Measurements from ENCODE around the gene RNF11. TPM values are rescaled to one million over a fixed set of nuclear protein-coding genes. Genes with fewer than 3 reads are reported as not detected.

Gene RNF11
- total RNA-seq, 2 experiments from 2014 or later, result 21.5 to 22.6 TPM

GRCh38 chr1:51316113-51316845 is 80.2 kb downstream of the RNF11 start:
- CTCF ChIA-PET, result no interaction called here
- H3K27ac Mint-ChIP-seq, result no peak overlapping the region
- no peaks in the 10 kb centered on the region for H3K27me3 Mint-ChIP-seq
- H3K4me3 Mint-ChIP-seq, result no peak overlapping the region
- H3K4me1 Mint-ChIP-seq (ENCODE audit: low read depth), result peaks cover 8% of the 10 kb centered on the region
- H3K36me3 Mint-ChIP-seq (ENCODE audit: low read depth), result no peaks in the 10 kb centered on the region
- intact Hi-C loops (cut with micrococcal nuclease), result no loop called here
- ATAC-seq, result no peak
- TF ChIP-seq CTCF (IDR thresholded peaks at IDR 0.05), result no peak
- POLR2A ChIA-PET, result no interaction called here
- no peak for DNase-seq
- H3K9me3 Mint-ChIP-seq, result no peaks in the 10 kb centered on the region

GRCh38 chr1:51316846-51317120 is 80.7 kb downstream of the RNF11 start:
- DNase-seq, result no peak
- H3K4me1 Mint-ChIP-seq (ENCODE audit: low read depth), result peaks cover 8% of the 10 kb centered on the region
- H3K36me3 Mint-ChIP-seq (ENCODE audit: low read depth), result no peaks in the 10 kb centered on the region
- no peak for ATAC-seq
- intact Hi-C loops (cut with micrococcal nuclease), result no loop called here
- POLR2A ChIA-PET, result no interaction called here
- no peak overlapping the region for H3K27ac Mint-ChIP-seq
- no peaks in the 10 kb centered on the region for H3K9me3 Mint-ChIP-seq
- TF ChIP-seq CTCF (IDR thresholded peaks at IDR 0.05), result no peak
- no peaks in the 10 kb centered on the region for H3K27me3 Mint-ChIP-seq
- H3K4me3 Mint-ChIP-seq, result no peak overlapping the region
- CTCF ChIA-PET, result no interaction called here

GRCh38 chr1:51317798-51318197 is 81.7 kb downstream of the RNF11 start:
- no peaks in the 10 kb centered on the region for H3K9me3 Mint-ChIP-seq
- intact Hi-C loops (cut with micrococcal nuclease), result no loop called here

GRCh38 chr1:51320967-51321923 is 85.2 kb downstream of the RNF11 start:
- intact Hi-C loops (cut with micrococcal nuclease), result no loop called here
- no peaks in the 10 kb centered on the region for H3K4me1 Mint-ChIP-seq (ENCODE audit: low read depth)
- TF ChIP-seq CTCF (IDR thresholded peaks at IDR 0.05), result no peak

More at GRCh38 chr1:51317798-51318197, 81.7 kb downstream of the RNF11 start:
- CTCF ChIA-PET, result no interaction called here
- Mint-ChIP-seq H3K27me3 (no peaks in the 10 kb centered on the region), H3K36me3 (ENCODE audit: low read depth) (no peaks in the 10 kb centered on the region), H3K4me3 (no peak overlapping the region), H3K4me1 (ENCODE audit: low read depth) (peaks cover 8% of the 10 kb centered on the region), H3K27ac (no peak overlapping the region)
- TF ChIP-seq CTCF (IDR thresholded peaks at IDR 0.05), result no peak
- POLR2A ChIA-PET, result no interaction called here
- DNase-seq, result no peak
- no peak for ATAC-seq

GRCh38 chr1:51321924-51322280 is 85.8 kb downstream of the RNF11 start:
- H3K27ac Mint-ChIP-seq, result no peak overlapping the region
- H3K27me3 Mint-ChIP-seq, result peaks cover 1% of the 10 kb centered on the region
- no peaks in the 10 kb centered on the region for H3K4me1 Mint-ChIP-seq (ENCODE audit: low read depth)
- no peaks in the 10 kb centered on the region for H3K36me3 Mint-ChIP-seq (ENCODE audit: low read depth)
- CTCF ChIA-PET, result interaction anchor here (1.7 kb wide), 1 partner anchor 52 kb away, joined by 3 read pairs; no protein-coding TSS in a partner anchor
- ATAC-seq (no peak), DNase-seq (no peak)
- TF ChIP-seq CTCF (IDR thresholded peaks at IDR 0.05), result no peak
- intact Hi-C loops (cut with micrococcal nuclease), result no loop called here
- H3K9me3 Mint-ChIP-seq, result no peaks in the 10 kb centered on the region
- POLR2A ChIA-PET, result no interaction called here
- H3K4me3 Mint-ChIP-seq, result no peak overlapping the region

More at GRCh38 chr1:51320967-51321923, 85.2 kb downstream of the RNF11 start:
- H3K27ac Mint-ChIP-seq, result no peak overlapping the region
- no peaks in the 10 kb centered on the region for H3K9me3 Mint-ChIP-seq
- peaks cover 1% of the 10 kb centered on the region for H3K27me3 Mint-ChIP-seq
- POLR2A ChIA-PET, result no interaction called here
- no peak for ATAC-seq
- no peaks in the 10 kb centered on the region for H3K36me3 Mint-ChIP-seq (ENCODE audit: low read depth)
- CTCF ChIA-PET, result interaction anchor here (1.7 kb wide), 1 partner anchor 53 kb away, joined by 3 read pairs; no protein-coding TSS in a partner anchor
- DNase-seq, result no peak
- no peak overlapping the region for H3K4me3 Mint-ChIP-seq

Measured in activated CD8-positive, alpha-beta T cell treated with anti-CD3 and anti-CD28 coated beads for 36 hours (primary cell).